ENCODE results near the gene PERM1.

PERM1 gene

GRCh38 chr1:937521-937920 lies 44.4 kb downstream of the PERM1 start:
- TF ChIP-seq NFIC (IDR thresholded peaks at IDR 0.05) (no peak), TAF1 (IDR thresholded peaks at IDR 0.05; ENCODE audit: low read depth) (no peak)

- no peak for TF ChIP-seq MAX (IDR thresholded peaks at IDR 0.05)
- TF ChIP-seq NFIC (IDR thresholded peaks at IDR 0.05): no peak
- no peak for TF ChIP-seq CREB1 (IDR thresholded peaks at IDR 0.05; ENCODE audit: low read depth)
- TF ChIP-seq EP300 (IDR thresholded peaks at IDR 0.05; ENCODE audit: borderline replicate concordance): no peak
- TF ChIP-seq TCF12 (IDR thresholded peaks at IDR 0.05; ENCODE audit: low read depth): no peak
- no peak for TF ChIP-seq EGR1 (IDR thresholded peaks at IDR 0.05)
- TF ChIP-seq USF1 (IDR thresholded peaks at IDR 0.05): no peak
- no peak for TF ChIP-seq REST (IDR thresholded peaks at IDR 0.05; ENCODE audit: low read depth)
- TF ChIP-seq TAF1 (IDR thresholded peaks at IDR 0.05; ENCODE audit: low read depth): no peak
- TF ChIP-seq YY1 (IDR thresholded peaks at IDR 0.05; ENCODE audit: low read depth): no peak
- no peak for TF ChIP-seq ZBTB7A (IDR thresholded peaks at IDR 0.05; ENCODE audit: low read depth)
- no peak for TF ChIP-seq FOXM1 (IDR thresholded peaks at IDR 0.05; ENCODE audit: borderline replicate concordance, low read depth)
- TF ChIP-seq RAD21 (IDR thresholded peaks at IDR 0.05; ENCODE audit: low read depth): no peak
Observed at GRCh38 chr1:936348-937264, 45.3 kb downstream of the PERM1 start.

- TF ChIP-seq EGR1 (IDR thresholded peaks at IDR 0.05): no peak
- TF ChIP-seq NFIC (IDR thresholded peaks at IDR 0.05): peak; percentile 68
Observed at GRCh38 chr1:935751-936231, 46.1 kb downstream of the PERM1 start.

GRCh38 chr1:934991-935750 lies 46.7 kb downstream of the PERM1 start:
- no peak for TF ChIP-seq YY1 (IDR thresholded peaks at IDR 0.05; ENCODE audit: low read depth)
- TF ChIP-seq EGR1 (IDR thresholded peaks at IDR 0.05): 0 out of 2 replicates have a peak, but pooled peaks have one; percentile 10
- TF ChIP-seq TCF12 (IDR thresholded peaks at IDR 0.05; ENCODE audit: low read depth): no peak
- TF ChIP-seq NFIC (IDR thresholded peaks at IDR 0.05): no peak
- TF ChIP-seq TAF1 (IDR thresholded peaks at IDR 0.05; ENCODE audit: low read depth): no peak

GRCh38 chr1:933603-933940 lies 48.3 kb downstream of the PERM1 start:
- TF ChIP-seq EGR1 (IDR thresholded peaks at IDR 0.05) (no peak), ZBTB7A (IDR thresholded peaks at IDR 0.05; ENCODE audit: low read depth) (no peak), REST (IDR thresholded peaks at IDR 0.05; ENCODE audit: low read depth) (no peak), EP300 (IDR thresholded peaks at IDR 0.05; ENCODE audit: borderline replicate concordance) (no peak), MAX (IDR thresholded peaks at IDR 0.05) (no peak), CREB1 (IDR thresholded peaks at IDR 0.05; ENCODE audit: low read depth) (no peak), NFIC (IDR thresholded peaks at IDR 0.05) (no peak), RAD21 (IDR thresholded peaks at IDR 0.05; ENCODE audit: low read depth) (no peak), YY1 (IDR thresholded peaks at IDR 0.05; ENCODE audit: low read depth) (no peak), USF1 (IDR thresholded peaks at IDR 0.05) (no peak), TEAD4 (IDR thresholded peaks at IDR 0.05) (no peak), TCF12 (IDR thresholded peaks at IDR 0.05; ENCODE audit: low read depth) (no peak), TAF1 (IDR thresholded peaks at IDR 0.05; ENCODE audit: low read depth) (no peak), FOXM1 (IDR thresholded peaks at IDR 0.05; ENCODE audit: borderline replicate concordance, low read depth) (no peak), CEBPB (IDR thresholded peaks at IDR 0.05) (no peak)
